ENCODE results near the gene TRIM63. TPM values are rescaled to one million over a fixed set of nuclear protein-coding genes. Genes with fewer than 3 reads are reported as not detected.

TRIM63 gene
- total RNA-seq, 1 experiment from 2014 or later: not detected

- Mint-ChIP-seq H3K27ac (no peak overlapping the region), H3K4me1 (peaks cover 4% of the 10 kb centered on the region; the same call in 1 of the 2 replicates), H3K36me3 (no peaks in the 10 kb centered on the region), H3K27me3 (ENCODE audit: low read depth) (peaks cover 7% of the 10 kb centered on the region; the same call in 1 of the 2 replicates), H3K9me3 (no peaks in the 10 kb centered on the region), H3K4me3 (no peak overlapping the region)
- POLR2A ChIA-PET: no interaction called here
- ATAC-seq (no peak), DNase-seq (ENCODE audit: low spot score) (no peak)
- CTCF ChIA-PET: interaction anchor here (0.8 to 5.6 kb wide), 8 partner anchors 40 to 219 kb away, joined by 3 to 49 read pairs (median 3); partner anchors contain the start of gene ZNF593
- TF ChIP-seq ZNF121 (CRISPR knock-in tag; IDR thresholded peaks at IDR 0.05) (no peak), ZNF671 (CRISPR knock-in tag; IDR thresholded peaks at IDR 0.05) (no peak), USF1 (CRISPR knock-in tag; IDR thresholded peaks at IDR 0.05) (no peak), ZMAT4 (CRISPR knock-in tag; IDR thresholded peaks at IDR 0.05) (no peak)
Measured at GRCh38 chr1:26102526-26102925, 35.1 kb upstream of the TRIM63 start.

DNA sequence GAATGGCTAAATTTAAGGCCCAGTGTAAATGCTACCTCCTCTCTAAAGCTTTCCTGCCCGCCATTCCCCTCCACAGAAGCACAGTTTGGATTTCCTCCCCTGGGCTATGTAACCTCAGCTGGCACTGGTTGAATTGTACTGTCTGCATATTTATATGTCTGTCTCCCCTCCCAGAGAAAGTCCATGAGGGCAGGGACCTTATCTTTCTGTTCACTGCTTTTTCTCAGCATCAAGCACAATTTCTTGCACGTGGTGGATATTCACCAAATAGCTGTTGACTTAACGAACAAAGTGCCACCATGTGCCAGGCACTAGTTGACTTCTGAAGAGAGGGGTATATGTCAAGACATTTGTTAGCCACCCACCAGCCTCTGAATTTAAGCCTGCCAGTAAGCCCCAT lies 34.7 kb upstream of the TRIM63 start:
- H3K4me1 Mint-ChIP-seq: peaks cover 4% of the 10 kb centered on the region; the same call in 1 of the 2 replicates
- POLR2A ChIA-PET: no interaction called here
- H3K9me3 Mint-ChIP-seq: no peaks in the 10 kb centered on the region
- DNase-seq (ENCODE audit: low spot score) (no peak), ATAC-seq (no peak)
- CTCF ChIA-PET: interaction anchor here (0.8 to 5.6 kb wide), 6 partner anchors 40 to 124 kb away, joined by 3 to 49 read pairs (median 4); partner anchors contain the start of gene ZNF593
- no peaks in the 10 kb centered on the region for H3K36me3 Mint-ChIP-seq
- peaks cover 7% of the 10 kb centered on the region; the same call in 1 of the 2 replicates for H3K27me3 Mint-ChIP-seq (ENCODE audit: low read depth)
- no peak overlapping the region for H3K27ac Mint-ChIP-seq
- H3K4me3 Mint-ChIP-seq: no peak overlapping the region
- TF ChIP-seq TP53 (CRISPR knock-in tag; IDR thresholded peaks at IDR 0.05) (no peak), FOXP1 (CRISPR knock-in tag; IDR thresholded peaks at IDR 0.05; ENCODE audit: borderline replicate concordance) (no peak), ZNF396 (CRISPR knock-in tag; IDR thresholded peaks at IDR 0.05; ENCODE audit: borderline replicate concordance) (no peak), JAZF1 (CRISPR knock-in tag; IDR thresholded peaks at IDR 0.05) (no peak), SMAD4 (CRISPR knock-in tag; IDR thresholded peaks at IDR 0.05) (no peak), ZNF423 (CRISPR knock-in tag; IDR thresholded peaks at IDR 0.05) (no peak), ZNF219 (CRISPR knock-in tag; IDR thresholded peaks at IDR 0.05; ENCODE audit: borderline replicate concordance) (no peak), ZMAT4 (CRISPR knock-in tag; IDR thresholded peaks at IDR 0.05) (no peak), SMAD3 (CRISPR knock-in tag; IDR thresholded peaks at IDR 0.05; ENCODE audit: borderline replicate concordance) (no peak), RELA (CRISPR knock-in tag; IDR thresholded peaks at IDR 0.05; ENCODE audit: borderline replicate concordance) (no peak), TEAD4 (CRISPR knock-in tag; IDR thresholded peaks at IDR 0.05) (no peak), PRDM15 (CRISPR knock-in tag; IDR thresholded peaks at IDR 0.05) (no peak)
- TF ChIP-seq, protein P1, sequence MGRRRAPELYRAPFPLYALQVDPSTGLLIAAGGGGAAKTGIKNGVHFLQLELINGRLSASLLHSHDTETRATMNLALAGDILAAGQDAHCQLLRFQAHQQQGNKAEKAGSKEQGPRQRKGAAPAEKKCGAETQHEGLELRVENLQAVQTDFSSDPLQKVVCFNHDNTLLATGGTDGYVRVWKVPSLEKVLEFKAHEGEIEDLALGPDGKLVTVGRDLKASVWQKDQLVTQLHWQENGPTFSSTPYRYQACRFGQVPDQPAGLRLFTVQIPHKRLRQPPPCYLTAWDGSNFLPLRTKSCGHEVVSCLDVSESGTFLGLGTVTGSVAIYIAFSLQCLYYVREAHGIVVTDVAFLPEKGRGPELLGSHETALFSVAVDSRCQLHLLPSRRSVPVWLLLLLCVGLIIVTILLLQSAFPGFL (CRISPR knock-in tag; IDR thresholded peaks at IDR 0.05; ENCODE audit: borderline replicate concordance): no peak
- TF ChIP-seq, protein P2, sequence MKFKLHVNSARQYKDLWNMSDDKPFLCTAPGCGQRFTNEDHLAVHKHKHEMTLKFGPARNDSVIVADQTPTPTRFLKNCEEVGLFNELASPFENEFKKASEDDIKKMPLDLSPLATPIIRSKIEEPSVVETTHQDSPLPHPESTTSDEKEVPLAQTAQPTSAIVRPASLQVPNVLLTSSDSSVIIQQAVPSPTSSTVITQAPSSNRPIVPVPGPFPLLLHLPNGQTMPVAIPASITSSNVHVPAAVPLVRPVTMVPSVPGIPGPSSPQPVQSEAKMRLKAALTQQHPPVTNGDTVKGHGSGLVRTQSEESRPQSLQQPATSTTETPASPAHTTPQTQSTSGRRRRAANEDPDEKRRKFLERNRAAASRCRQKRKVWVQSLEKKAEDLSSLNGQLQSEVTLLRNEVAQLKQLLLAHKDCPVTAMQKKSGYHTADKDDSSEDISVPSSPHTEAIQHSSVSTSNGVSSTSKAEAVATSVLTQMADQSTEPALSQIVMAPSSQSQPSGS (CRISPR knock-in tag; IDR thresholded peaks at IDR 0.05; ENCODE audit: borderline replicate concordance, low read depth): no peak
- TF ChIP-seq, protein P3, sequence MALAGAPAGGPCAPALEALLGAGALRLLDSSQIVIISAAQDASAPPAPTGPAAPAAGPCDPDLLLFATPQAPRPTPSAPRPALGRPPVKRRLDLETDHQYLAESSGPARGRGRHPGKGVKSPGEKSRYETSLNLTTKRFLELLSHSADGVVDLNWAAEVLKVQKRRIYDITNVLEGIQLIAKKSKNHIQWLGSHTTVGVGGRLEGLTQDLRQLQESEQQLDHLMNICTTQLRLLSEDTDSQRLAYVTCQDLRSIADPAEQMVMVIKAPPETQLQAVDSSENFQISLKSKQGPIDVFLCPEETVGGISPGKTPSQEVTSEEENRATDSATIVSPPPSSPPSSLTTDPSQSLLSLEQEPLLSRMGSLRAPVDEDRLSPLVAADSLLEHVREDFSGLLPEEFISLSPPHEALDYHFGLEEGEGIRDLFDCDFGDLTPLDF (CRISPR knock-in tag; IDR thresholded peaks at IDR 0.05): no peak
- TF ChIP-seq, protein P4, sequence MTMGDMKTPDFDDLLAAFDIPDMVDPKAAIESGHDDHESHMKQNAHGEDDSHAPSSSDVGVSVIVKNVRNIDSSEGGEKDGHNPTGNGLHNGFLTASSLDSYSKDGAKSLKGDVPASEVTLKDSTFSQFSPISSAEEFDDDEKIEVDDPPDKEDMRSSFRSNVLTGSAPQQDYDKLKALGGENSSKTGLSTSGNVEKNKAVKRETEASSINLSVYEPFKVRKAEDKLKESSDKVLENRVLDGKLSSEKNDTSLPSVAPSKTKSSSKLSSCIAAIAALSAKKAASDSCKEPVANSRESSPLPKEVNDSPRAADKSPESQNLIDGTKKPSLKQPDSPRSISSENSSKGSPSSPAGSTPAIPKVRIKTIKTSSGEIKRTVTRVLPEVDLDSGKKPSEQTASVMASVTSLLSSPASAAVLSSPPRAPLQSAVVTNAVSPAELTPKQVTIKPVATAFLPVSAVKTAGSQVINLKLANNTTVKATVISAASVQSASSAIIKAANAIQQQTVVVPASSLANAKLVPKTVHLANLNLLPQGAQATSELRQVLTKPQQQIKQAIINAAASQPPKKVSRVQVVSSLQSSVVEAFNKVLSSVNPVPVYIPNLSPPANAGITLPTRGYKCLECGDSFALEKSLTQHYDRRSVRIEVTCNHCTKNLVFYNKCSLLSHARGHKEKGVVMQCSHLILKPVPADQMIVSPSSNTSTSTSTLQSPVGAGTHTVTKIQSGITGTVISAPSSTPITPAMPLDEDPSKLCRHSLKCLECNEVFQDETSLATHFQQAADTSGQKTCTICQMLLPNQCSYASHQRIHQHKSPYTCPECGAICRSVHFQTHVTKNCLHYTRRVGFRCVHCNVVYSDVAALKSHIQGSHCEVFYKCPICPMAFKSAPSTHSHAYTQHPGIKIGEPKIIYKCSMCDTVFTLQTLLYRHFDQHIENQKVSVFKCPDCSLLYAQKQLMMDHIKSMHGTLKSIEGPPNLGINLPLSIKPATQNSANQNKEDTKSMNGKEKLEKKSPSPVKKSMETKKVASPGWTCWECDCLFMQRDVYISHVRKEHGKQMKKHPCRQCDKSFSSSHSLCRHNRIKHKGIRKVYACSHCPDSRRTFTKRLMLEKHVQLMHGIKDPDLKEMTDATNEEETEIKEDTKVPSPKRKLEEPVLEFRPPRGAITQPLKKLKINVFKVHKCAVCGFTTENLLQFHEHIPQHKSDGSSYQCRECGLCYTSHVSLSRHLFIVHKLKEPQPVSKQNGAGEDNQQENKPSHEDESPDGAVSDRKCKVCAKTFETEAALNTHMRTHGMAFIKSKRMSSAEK (CRISPR knock-in tag; IDR thresholded peaks at IDR 0.05; ENCODE audit: borderline replicate concordance): no peak
- TF ChIP-seq, protein P5, sequence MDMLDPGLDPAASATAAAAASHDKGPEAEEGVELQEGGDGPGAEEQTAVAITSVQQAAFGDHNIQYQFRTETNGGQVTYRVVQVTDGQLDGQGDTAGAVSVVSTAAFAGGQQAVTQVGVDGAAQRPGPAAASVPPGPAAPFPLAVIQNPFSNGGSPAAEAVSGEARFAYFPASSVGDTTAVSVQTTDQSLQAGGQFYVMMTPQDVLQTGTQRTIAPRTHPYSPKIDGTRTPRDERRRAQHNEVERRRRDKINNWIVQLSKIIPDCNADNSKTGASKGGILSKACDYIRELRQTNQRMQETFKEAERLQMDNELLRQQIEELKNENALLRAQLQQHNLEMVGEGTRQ (CRISPR knock-in tag; IDR thresholded peaks at IDR 0.05): no peak
